ENCODE measurements around the gene VSIG8. TPM values are rescaled to one million over a fixed set of nuclear protein-coding genes. Genes with fewer than 3 reads are reported as not detected.

The VSIG8 gene
- total RNA-seq, 1 donor, result not detected

GRCh38 chr1:159884296-159884695 is 21.8 kb upstream of the VSIG8 start:
- H3K4me3 ChIP-seq (ENCODE audit: low read depth, low read length), result no peak overlapping the region
- TF ChIP-seq CTCF (IDR thresholded peaks at IDR 0.05; ENCODE audit: insufficient read depth, low read depth, low read length), result no peak
- DNase-seq (ENCODE audit: low read depth), result no peak

GRCh38 chr1:159883134-159883533 is 20.7 kb upstream of the VSIG8 start:
- no peak overlapping the region for H3K4me3 ChIP-seq (ENCODE audit: low read depth, low read length)
- TF ChIP-seq CTCF (IDR thresholded peaks at IDR 0.05; ENCODE audit: insufficient read depth, low read depth, low read length), result no peak
- DNase-seq (ENCODE audit: low read depth), result no peak

- H3K4me3 ChIP-seq (ENCODE audit: low read depth, low read length), result no peak overlapping the region
- no peak for TF ChIP-seq CTCF (IDR thresholded peaks at IDR 0.05; ENCODE audit: insufficient read depth, low read depth, low read length)
- peak; percentile 55 for DNase-seq (ENCODE audit: low read depth)
Measured at GRCh38 chr1:159882527-159882862, 20.0 kb upstream of the VSIG8 start.

- no peak overlapping the region for H3K4me3 ChIP-seq (ENCODE audit: low read depth, low read length)
- DNase-seq (ENCODE audit: low read depth), result peak; percentile 95
- no peak for TF ChIP-seq CTCF (IDR thresholded peaks at IDR 0.05; ENCODE audit: insufficient read depth, low read depth, low read length)
Measured at GRCh38 chr1:159881622-159882526, 19.4 kb upstream of the VSIG8 start.

GRCh38 chr1:159880430-159880829 is 18.0 kb upstream of the VSIG8 start:
- no peak for TF ChIP-seq CTCF (IDR thresholded peaks at IDR 0.05; ENCODE audit: insufficient read depth, low read depth, low read length)
- H3K4me3 ChIP-seq (ENCODE audit: low read depth, low read length), result no peak overlapping the region
- peak; percentile 44 for DNase-seq (ENCODE audit: low read depth)

- DNase-seq (ENCODE audit: low read depth), result peak; percentile 88
Measured at GRCh38 chr1:159879977-159880376, 17.5 kb upstream of the VSIG8 start.

More at GRCh38 chr1:159879977-159880376, 17.5 kb upstream of the VSIG8 start:
- no peak for TF ChIP-seq CTCF (IDR thresholded peaks at IDR 0.05; ENCODE audit: insufficient read depth, low read depth, low read length)
- H3K4me3 ChIP-seq (ENCODE audit: low read depth, low read length), result no peak overlapping the region
